ENCODE data around the gene CCDC192.

- TF ChIP-seq CBFB (CRISPR knock-in tag; IDR thresholded peaks at IDR 0.05; ENCODE audit: low read depth): no peak
- TF ChIP-seq CTCF (IDR thresholded peaks at IDR 0.05): no peak
- no peak for TF ChIP-seq MAX (CRISPR knock-in tag; IDR thresholded peaks at IDR 0.05)
- TF ChIP-seq PRRX2 (CRISPR knock-in tag; IDR thresholded peaks at IDR 0.05): no peak
Observed at GRCh38 chr5:127821896-127822295, 118.7 kb downstream of the CCDC192 start.

All from WTC11 (cell line).